ENCODE data around the gene PDCD10. TPM values are rescaled to one million over a fixed set of nuclear protein-coding genes. Genes with fewer than 3 reads are reported as not detected.

The PDCD10 gene
- total RNA-seq, 2 experiments from 2014 or later, result 75.4 to 81.1 TPM

DNA sequence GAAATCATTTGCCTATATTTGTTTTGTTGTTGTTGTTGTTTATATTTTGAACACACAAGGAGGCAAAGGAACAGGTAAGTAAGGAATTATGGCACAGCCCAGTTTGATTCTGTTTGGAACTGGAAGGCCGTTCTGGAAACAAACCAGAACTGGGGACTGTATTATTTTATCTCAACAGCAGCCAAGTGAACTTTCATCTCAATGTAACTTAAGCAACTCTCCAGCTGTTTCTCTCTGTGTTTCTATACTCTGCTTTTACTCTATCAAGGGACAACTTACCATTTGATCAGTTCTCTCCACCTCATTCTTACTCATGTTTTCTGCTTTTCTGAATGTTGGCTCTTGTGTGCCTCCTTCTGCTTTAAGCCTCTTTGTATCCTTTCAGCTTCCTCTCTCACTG is 65.0 kb downstream of the PDCD10 start:
- H3K4me3 Mint-ChIP-seq, result no peak overlapping the region
- H3K27me3 Mint-ChIP-seq, result no peaks in the 10 kb centered on the region
- H3K9me3 Mint-ChIP-seq, result peaks cover 15% of the 10 kb centered on the region
- ChIA-PET POLR2A (no interaction called here), CTCF (interaction anchor here (0.9 to 1.7 kb wide), 3 partner anchors 14 to 19 kb away, joined by 3 to 5 read pairs (median 4); no protein-coding TSS in a partner anchor)
- no peaks in the 10 kb centered on the region for H3K4me1 Mint-ChIP-seq (ENCODE audit: low read depth)
- no peak overlapping the region for H3K27ac Mint-ChIP-seq
- no peak for DNase-seq
- H3K36me3 Mint-ChIP-seq, result peaks cover 16% of the 10 kb centered on the region
- intact Hi-C loops (cut with micrococcal nuclease), result no loop called here

DNA sequence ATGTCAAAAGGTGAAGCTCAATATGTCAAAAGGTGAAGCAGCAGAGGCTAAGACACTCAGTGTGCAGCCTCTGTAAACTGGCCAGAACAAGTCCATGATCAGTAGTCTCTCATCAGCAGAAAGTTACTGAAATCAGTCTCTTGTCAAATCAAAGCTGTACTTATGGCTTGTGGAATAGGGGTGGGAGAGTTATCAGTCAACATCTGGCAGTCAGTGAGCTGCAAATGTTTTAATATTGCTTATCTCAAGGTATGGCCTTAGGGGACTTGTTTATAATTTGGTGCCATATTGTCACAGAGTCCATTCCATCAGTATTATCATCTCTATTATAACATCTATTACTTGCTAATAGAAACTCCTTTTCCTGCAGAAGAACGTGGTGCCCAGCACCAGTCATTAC is 66.0 kb downstream of the PDCD10 start:
- Mint-ChIP-seq H3K27me3 (no peaks in the 10 kb centered on the region), H3K9me3 (peaks cover 9% of the 10 kb centered on the region), H3K4me3 (no peak overlapping the region), H3K36me3 (peaks cover 6% of the 10 kb centered on the region), H3K4me1 (ENCODE audit: low read depth) (no peaks in the 10 kb centered on the region), H3K27ac (no peak overlapping the region)
- no peak for DNase-seq
- ChIA-PET POLR2A (interaction anchor here (0.5 kb wide), 1 partner anchor 1011 kb away, joined by 6 read pairs; no protein-coding TSS in a partner anchor), CTCF (interaction anchor here (1.7 kb wide), 1 partner anchor 16 kb away, joined by 5 read pairs; no protein-coding TSS in a partner anchor)
- intact Hi-C loops (cut with micrococcal nuclease), result no loop called here

DNA sequence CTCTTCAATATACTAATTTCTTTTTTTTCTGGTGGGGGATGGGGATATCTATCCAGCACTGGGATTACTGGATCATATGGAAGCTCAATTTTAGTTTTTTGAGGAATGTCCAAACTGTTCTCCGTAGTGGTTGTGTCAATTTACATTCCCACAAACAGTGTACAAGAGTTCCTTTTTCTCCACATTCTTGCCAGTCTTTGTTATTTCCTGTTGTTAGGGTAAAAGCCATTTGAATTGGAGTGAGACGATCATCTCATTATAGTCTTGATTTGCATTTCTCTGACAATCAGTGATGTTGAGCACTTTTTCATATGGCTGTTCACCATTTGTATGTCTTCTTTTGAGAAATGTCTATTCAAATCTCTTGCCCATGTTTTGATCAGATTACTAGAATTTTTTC is 68.1 kb downstream of the PDCD10 start:
- CTCF ChIA-PET, result no interaction called here
- Mint-ChIP-seq H3K4me1 (ENCODE audit: low read depth) (no peaks in the 10 kb centered on the region), H3K27ac (no peak overlapping the region), H3K27me3 (no peaks in the 10 kb centered on the region), H3K4me3 (no peak overlapping the region), H3K36me3 (no peaks in the 10 kb centered on the region), H3K9me3 (peaks cover 7% of the 10 kb centered on the region)
- intact Hi-C loops (cut with micrococcal nuclease), result no loop called here
- POLR2A ChIA-PET, result no interaction called here
- no peak for DNase-seq

DNA sequence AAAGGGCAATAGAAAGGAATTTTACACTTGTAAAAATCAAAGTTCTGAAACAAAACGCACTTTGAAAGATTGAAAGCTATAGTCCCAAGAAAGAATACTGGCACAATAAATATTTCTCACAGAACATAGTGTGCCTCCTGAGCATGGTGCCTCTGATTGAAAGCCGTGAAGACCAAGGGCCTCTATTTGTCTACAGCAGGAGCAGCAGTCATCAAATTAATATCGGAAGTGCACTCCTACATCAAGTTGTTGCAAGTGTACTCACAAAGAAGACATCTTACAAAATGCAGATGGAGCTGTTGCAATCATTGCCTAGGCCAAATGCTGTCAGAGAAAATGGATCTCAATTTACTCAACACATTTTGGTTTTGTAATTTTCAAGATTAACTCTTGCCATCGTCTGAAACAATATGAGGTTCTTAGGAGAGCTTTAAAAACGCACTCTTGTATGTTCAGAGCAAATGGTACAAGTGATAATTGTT is 71.7 kb downstream of the PDCD10 start:
- ChIA-PET CTCF (no interaction called here), POLR2A (no interaction called here)
- Mint-ChIP-seq H3K9me3 (peaks cover 7% of the 10 kb centered on the region), H3K4me1 (ENCODE audit: low read depth) (no peaks in the 10 kb centered on the region), H3K4me3 (no peak overlapping the region), H3K27ac (no peak overlapping the region), H3K27me3 (peaks cover 3% of the 10 kb centered on the region), H3K36me3 (no peaks in the 10 kb centered on the region)
- no peak for DNase-seq
- intact Hi-C loops (cut with micrococcal nuclease), result no loop called here

DNA sequence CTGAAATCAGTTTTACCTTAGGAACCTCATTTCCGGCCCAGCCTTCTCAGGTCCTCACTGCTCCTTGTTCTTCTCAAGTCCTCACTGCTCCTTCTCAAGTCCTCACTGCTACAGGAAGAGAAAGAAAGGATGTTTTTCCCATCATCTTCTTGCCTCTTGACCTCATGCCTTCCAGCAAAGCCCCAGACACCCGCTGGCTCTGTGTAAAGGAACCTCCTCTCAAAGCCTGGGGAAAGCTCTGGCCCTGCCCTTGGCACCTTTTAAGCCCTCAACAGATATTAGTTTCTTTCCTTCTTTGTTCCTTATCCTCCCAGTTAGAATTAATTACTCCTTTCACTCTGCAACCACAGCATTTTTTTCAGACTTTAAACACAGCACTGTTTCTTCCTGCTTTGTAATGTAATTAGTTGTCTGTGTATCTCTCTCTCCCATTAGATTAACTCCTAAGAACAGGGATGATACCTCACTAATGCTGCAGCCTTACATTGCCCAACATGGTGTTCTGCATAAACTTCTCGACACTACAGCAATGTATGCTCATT is 76.9 kb downstream of the PDCD10 start:
- H3K4me1 Mint-ChIP-seq (ENCODE audit: low read depth), result peaks cover 3% of the 10 kb centered on the region
- POLR2A ChIA-PET, result no interaction called here

DNA sequence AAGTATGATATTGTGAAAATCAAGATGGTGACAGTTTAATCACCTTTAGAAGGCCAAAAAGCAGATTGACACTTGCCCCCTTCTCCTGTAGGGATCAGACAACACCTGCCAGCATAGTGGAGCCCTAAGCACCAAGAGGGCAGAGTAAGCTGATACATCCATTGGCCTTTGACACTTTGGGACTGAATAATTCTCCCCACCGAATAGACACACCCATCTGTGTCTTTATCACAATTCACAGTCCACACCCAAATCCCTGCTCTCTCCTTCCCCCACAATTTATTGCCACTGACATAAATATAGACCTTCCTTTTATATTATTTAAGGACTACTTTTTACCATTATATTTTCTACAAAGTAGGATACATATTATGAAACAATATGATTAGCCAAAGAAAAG is 77.9 kb downstream of the PDCD10 start:
- CTCF ChIA-PET, result no interaction called here

More for the DNA sequence above, 76.9 kb downstream of the PDCD10 start:
- no peaks in the 10 kb centered on the region for H3K36me3 Mint-ChIP-seq
- intact Hi-C loops (cut with micrococcal nuclease), result no loop called here
- H3K27ac Mint-ChIP-seq, result no peak overlapping the region
- no peaks in the 10 kb centered on the region for H3K9me3 Mint-ChIP-seq
- H3K4me3 Mint-ChIP-seq, result no peak overlapping the region
- H3K27me3 Mint-ChIP-seq, result peaks cover 3% of the 10 kb centered on the region
- DNase-seq, result no peak
- CTCF ChIA-PET, result no interaction called here

DNA sequence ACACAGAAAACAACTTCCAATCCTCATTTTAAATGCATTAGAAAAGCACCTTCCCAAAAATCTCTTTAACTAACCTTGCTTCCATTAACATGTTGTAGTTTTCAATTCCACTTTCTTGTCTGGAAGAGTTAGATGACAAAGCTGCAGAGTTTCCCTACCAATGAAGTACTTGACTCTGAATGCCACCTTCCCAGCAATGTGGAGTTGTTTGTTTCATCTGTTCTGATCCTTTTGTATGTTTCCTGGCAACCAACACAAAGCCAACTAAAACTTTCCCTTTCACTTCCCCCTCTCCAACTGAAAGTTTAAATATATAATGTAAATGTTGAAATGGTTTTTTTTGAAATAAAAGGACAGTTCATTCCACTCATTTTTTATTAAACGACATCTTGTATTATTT is 80.9 kb downstream of the PDCD10 start, which contains the start of gene WDR49:
WDR49 (minus strand) TSS at position 183 of the 400 bp plus-strand sequence. CDS start 517 bp downstream, outside the sequence.
- no peaks in the 10 kb centered on the region for H3K36me3 Mint-ChIP-seq
- no peaks in the 10 kb centered on the region for H3K27me3 Mint-ChIP-seq
- no peak for DNase-seq
- CTCF ChIA-PET, result no interaction called here
- no peak within 1 kb of the TSS for H3K4me3 Mint-ChIP-seq
- POLR2A ChIA-PET, result no interaction called here
- no peaks in the 10 kb centered on the region for H3K9me3 Mint-ChIP-seq
- H3K27ac Mint-ChIP-seq, result no peak within 1 kb of the TSS
- intact Hi-C loops (cut with micrococcal nuclease), result no loop called here
- peaks cover 3% of the 10 kb centered on the region for H3K4me1 Mint-ChIP-seq (ENCODE audit: low read depth)

More for the DNA sequence above, 77.9 kb downstream of the PDCD10 start:
- POLR2A ChIA-PET, result no interaction called here
- no peak overlapping the region for H3K4me3 Mint-ChIP-seq
- DNase-seq, result no peak
- H3K36me3 Mint-ChIP-seq, result no peaks in the 10 kb centered on the region
- peaks cover 3% of the 10 kb centered on the region for H3K4me1 Mint-ChIP-seq (ENCODE audit: low read depth)
- intact Hi-C loops (cut with micrococcal nuclease), result no loop called here
- no peak overlapping the region for H3K27ac Mint-ChIP-seq
- peaks cover 3% of the 10 kb centered on the region for H3K27me3 Mint-ChIP-seq
- H3K9me3 Mint-ChIP-seq, result no peaks in the 10 kb centered on the region

DNA sequence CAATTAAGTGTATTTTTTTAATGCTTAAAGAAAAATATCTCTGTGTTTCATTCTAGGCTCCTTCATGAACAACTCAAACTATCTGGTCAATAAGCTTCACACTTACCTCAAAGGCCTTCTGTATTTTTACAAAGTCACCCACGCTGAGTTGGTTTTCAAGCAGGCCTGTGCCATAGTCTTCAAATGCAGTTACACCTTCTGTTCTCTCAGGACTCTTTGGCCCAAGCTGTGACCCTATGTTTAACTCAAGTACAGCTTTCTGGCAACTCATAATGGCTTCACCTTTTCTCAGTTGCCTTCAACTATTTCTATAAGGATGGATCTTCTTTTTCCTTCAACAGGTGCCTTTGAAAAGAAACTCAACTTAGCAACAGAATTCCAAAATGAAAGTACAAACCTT is 81.5 kb downstream of the PDCD10 start:
- Mint-ChIP-seq H3K27me3 (no peaks in the 10 kb centered on the region), H3K9me3 (no peaks in the 10 kb centered on the region), H3K4me1 (ENCODE audit: low read depth) (peaks cover 3% of the 10 kb centered on the region), H3K36me3 (no peaks in the 10 kb centered on the region), H3K4me3 (no peak overlapping the region), H3K27ac (no peak overlapping the region)
- ChIA-PET CTCF (no interaction called here), POLR2A (no interaction called here)
- intact Hi-C loops (cut with micrococcal nuclease), result no loop called here
- no peak for DNase-seq

DNA sequence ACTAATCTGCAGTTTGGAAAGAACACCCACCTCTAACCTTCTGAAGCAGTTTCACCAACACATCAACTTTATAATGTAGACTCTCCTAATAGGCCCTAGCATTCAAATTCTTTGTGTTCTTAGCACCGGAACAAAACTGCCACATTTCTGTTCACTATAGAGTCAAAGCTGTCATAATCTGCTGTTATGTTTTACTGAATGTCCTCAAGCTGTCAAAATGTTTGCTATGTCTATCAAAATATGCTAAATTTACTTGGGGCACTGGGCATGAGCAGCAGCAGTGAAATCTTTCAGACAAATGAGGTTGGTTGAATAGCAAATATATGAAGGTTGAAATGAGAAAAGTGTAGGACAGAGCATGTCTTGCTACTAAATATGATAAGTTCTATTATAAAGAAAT is 82.9 kb downstream of the PDCD10 start:
- Mint-ChIP-seq H3K27me3 (no peaks in the 10 kb centered on the region), H3K36me3 (no peaks in the 10 kb centered on the region), H3K4me1 (ENCODE audit: low read depth) (peaks cover 3% of the 10 kb centered on the region), H3K4me3 (no peak overlapping the region), H3K27ac (no peak overlapping the region), H3K9me3 (no peaks in the 10 kb centered on the region)
- ChIA-PET POLR2A (no interaction called here), CTCF (no interaction called here)
- no peak for DNase-seq
- intact Hi-C loops (cut with micrococcal nuclease), result no loop called here

DNA sequence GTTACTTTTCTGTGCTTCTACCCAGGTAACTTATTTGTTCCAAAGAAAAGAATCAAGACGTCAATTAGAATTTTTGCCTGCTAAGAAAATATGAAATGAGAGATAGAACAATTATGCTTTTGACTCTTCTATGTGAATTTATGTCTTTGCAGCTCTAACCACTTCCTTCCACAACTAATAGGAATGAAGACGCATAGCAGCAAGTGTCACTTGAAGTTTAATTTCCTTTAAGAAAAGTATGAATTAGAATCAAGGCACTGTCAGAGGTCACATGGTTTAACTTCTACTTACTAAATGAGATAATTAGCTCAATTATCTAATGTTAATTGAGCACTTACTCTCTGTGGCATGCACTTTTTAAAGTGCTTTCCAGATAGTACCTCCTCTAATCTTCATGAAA is 84.2 kb downstream of the PDCD10 start:
- ChIA-PET POLR2A (no interaction called here), CTCF (no interaction called here)
- Mint-ChIP-seq H3K36me3 (peaks cover 2% of the 10 kb centered on the region), H3K27me3 (no peaks in the 10 kb centered on the region), H3K4me3 (no peak overlapping the region), H3K4me1 (ENCODE audit: low read depth) (peaks cover 3% of the 10 kb centered on the region), H3K27ac (no peak overlapping the region), H3K9me3 (peaks cover 6% of the 10 kb centered on the region)
- intact Hi-C loops (cut with micrococcal nuclease), result no loop called here
- DNase-seq, result no peak

DNA sequence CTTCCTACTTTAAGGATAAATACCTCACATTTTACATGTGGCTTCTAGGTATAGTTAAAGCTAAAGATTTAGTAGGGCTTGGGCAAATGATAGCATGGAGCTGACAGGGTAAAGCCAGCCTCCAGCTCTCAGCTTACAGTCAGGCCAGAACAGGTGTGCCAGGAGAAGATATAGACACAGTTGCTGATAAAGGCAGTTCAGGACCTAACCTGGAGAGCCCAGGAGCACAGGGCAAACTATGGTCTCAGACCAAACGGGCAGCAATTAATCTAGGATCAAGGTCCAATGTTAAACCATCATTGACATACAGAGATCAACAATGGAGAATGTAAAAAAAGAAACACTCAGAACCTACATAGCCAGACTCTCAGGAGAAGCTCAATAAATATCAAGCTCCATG is 84.9 kb downstream of the PDCD10 start:
- H3K9me3 Mint-ChIP-seq, result peaks cover 6% of the 10 kb centered on the region
- ChIA-PET CTCF (no interaction called here), POLR2A (no interaction called here)
- H3K36me3 Mint-ChIP-seq, result peaks cover 3% of the 10 kb centered on the region
- DNase-seq, result no peak
- no peak overlapping the region for H3K4me3 Mint-ChIP-seq
- H3K27ac Mint-ChIP-seq, result no peak overlapping the region
- no peaks in the 10 kb centered on the region for H3K27me3 Mint-ChIP-seq
- intact Hi-C loops (cut with micrococcal nuclease), result no loop called here
- peaks cover 3% of the 10 kb centered on the region for H3K4me1 Mint-ChIP-seq (ENCODE audit: low read depth)

DNA sequence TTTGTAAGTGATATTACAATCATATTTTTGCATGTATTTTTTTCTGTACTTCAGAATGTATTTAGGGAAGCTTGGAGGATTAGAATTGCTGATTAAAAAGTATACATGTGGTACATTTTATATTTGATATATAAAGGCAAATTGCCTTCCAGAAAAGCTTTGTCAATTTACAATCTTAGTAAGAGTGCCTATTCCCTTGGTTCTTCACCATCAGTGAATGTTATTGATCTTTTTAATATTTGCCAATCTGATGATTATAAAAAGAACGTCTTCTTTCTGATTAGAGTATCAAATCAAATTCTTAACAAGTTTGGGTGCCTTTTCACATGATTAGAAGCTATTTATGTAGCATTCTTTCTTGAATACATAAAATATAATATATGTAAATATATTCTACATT is 90.1 kb downstream of the PDCD10 start:
- H3K36me3 Mint-ChIP-seq, result peaks cover 3% of the 10 kb centered on the region
- POLR2A ChIA-PET, result no interaction called here
- no peaks in the 10 kb centered on the region for H3K27me3 Mint-ChIP-seq
- no peaks in the 10 kb centered on the region for H3K4me1 Mint-ChIP-seq (ENCODE audit: low read depth)
- no peak overlapping the region for H3K27ac Mint-ChIP-seq
- intact Hi-C loops (cut with micrococcal nuclease), result no loop called here
- no peak overlapping the region for H3K4me3 Mint-ChIP-seq
- peaks cover 11% of the 10 kb centered on the region for H3K9me3 Mint-ChIP-seq
- DNase-seq, result no peak
- CTCF ChIA-PET, result no interaction called here
